K562 (cell line): ENCODE data around the gene THAP11. TPM values are rescaled to one million over a fixed set of nuclear protein-coding genes. Genes with fewer than 3 reads are reported as not detected.

Source experiments
- BMI1 ChIP-seq: fragments of 150-350 bp; IDR thresholded peaks from 2 replicates; pipeline ENCODE4 v1.6.1; 2014; ENCODE audit warnings: low read length
- BRCA1 ChIP-seq, 2 experiments: fragments of 450-650 bp in 1 of 2; sonication (generic) in 1 of 2; formaldehyde crosslinking in 1 of 2; IDR thresholded peaks; 2 replicates each; pipeline versions ENCODE4 v1.5.0 to v1.6.1; 2017 to 2020; ENCODE audit warnings: mild to moderate bottlenecking in 1 of 2, missing genetic modification reagents in 1 of 2
- ETV5 ChIP-seq: sonication (generic); formaldehyde crosslinking; IDR thresholded peaks from 2 replicates; pipeline ENCODE4 v1.4.0; 2020; ENCODE audit warnings: low read depth, mild to moderate bottlenecking, missing genetic modification reagents
- HDAC6 ChIP-seq: IDR thresholded peaks from 2 replicates; pipeline ENCODE4 v1.6.1; 2012; ENCODE audit warnings: low read depth, mild to moderate bottlenecking, control low read depth, inconsistent platforms, low read length, moderate library complexity
- KLF6 ChIP-seq: fragments of 250-450 bp; sonication (Bioruptor Pico); IDR thresholded peaks from 2 replicates; pipeline ENCODE4 v1.4.0; 2020; ENCODE audit warnings: mild to moderate bottlenecking, moderate library complexity, borderline replicate concordance
- MAFF ChIP-seq: IDR thresholded peaks from 2 replicates; pipeline ENCODE4 v1.6.1; 2012; ENCODE audit warnings: low read length, improper control_type of control experiment
- OTX1 ChIP-seq: fragments of 450-650 bp; formaldehyde crosslinking; IDR thresholded peaks from 2 replicates; pipeline ENCODE4 v1.4.0; 2022; ENCODE audit warnings: mild to moderate bottlenecking
- POLR2H ChIP-seq: IDR thresholded peaks from 2 replicates; pipeline ENCODE4 v1.6.1; 2016; ENCODE audit warnings: missing genetic modification characterization, low read depth, mild to moderate bottlenecking, control low read depth, missing compliant biosample characterization, moderate library complexity
- POLR3A ChIP-seq: IDR thresholded peaks from 2 replicates; pipeline ENCODE4 v1.6.1; 2011; ENCODE audit warnings: borderline replicate concordance, mild to moderate bottlenecking, moderate library complexity; ENCODE audit not compliant: insufficient read length, insufficient read depth; ENCODE audit errors: extremely low read depth
- TEAD4 ChIP-seq, 2 experiments: sonication (generic) in 1 of 2; formaldehyde crosslinking in 1 of 2; IDR thresholded peaks; 2 replicates each; pipeline versions ENCODE4 v1.6.1 to v1.8.0; 2012 to 2022; ENCODE audit warnings: borderline replicate concordance in 1 of 2, inconsistent platforms in 1 of 2, low read length in 1 of 2, mild to moderate bottlenecking in 1 of 2, missing genetic modification reagents in 1 of 2
- TGIF2 ChIP-seq: sonication (generic); formaldehyde crosslinking; IDR thresholded peaks from 2 replicates; pipeline ENCODE4 v1.8.1; 2022; ENCODE audit warnings: mild to moderate bottlenecking, missing genetic modification reagents, moderate library complexity
- U2AF1 ChIP-seq: fragments of 200-400 bp; formaldehyde crosslinking; optimal IDR thresholded peaks from 2 replicates; pipeline ENCODE3; 2017; ENCODE audit warnings: mild to moderate bottlenecking, low read depth, low read length, moderate library complexity
- ZNF224 ChIP-seq: sonication (generic); formaldehyde crosslinking; IDR thresholded peaks from 2 replicates; pipeline ENCODE4 v1.8.0; 2022; ENCODE audit warnings: mild to moderate bottlenecking, missing genetic modification reagents
- polyA plus RNA-seq, 8 experiments: library from polyadenylated mRNA; depleted of rRNA in 4 of 8; stranded (reverse) in 5 of 8; unstranded in 3 of 8; fragments of >200 nt; fragmentation: Nextera tagmentation in 2 of 8; fragmentation: Illumina TruSeq in 1 of 8; extraction: Ambion mirVana in 2 of 8; extraction: Trizol in 1 of 8; gene quantifications; 2 replicates each; pipeline versions ENCODE4 v1.2.1 to v1.2.3, GENCODE V29; 2011 to 2014; ENCODE audit warnings: inconsistent platforms in 1 of 8, missing spikeins in 1 of 8
- total RNA-seq, 7 experiments: library from RNA; depleted of rRNA in 6 of 7; stranded (reverse); fragments of >200 nt in 6 of 7; fragmentation: Illumina TruSeq in 2 of 7; extraction: Trizol in 2 of 7; gene quantifications; 2 replicates each; pipeline versions ENCODE4 v1.2.1 to v1.2.3, GENCODE V29; 2011 to 2021; ENCODE audit warnings: low replicate concordance in 1 of 7
- TF ChIP-seq, protein P1 (sequence below): IDR thresholded peaks from 3 replicates; pipeline ENCODE4 v1.6.1; 2011; ENCODE audit warnings: borderline replicate concordance, mild to moderate bottlenecking; ENCODE audit not compliant: insufficient read length, insufficient read depth
- TF ChIP-seq, protein P2 (sequence below): sonication (generic); formaldehyde crosslinking; IDR thresholded peaks from 2 replicates; pipeline ENCODE4 v1.4.0; 2020; ENCODE audit warnings: mild to moderate bottlenecking, missing genetic modification reagents
- TF ChIP-seq, protein P3 (sequence below), 2 experiments: fragments of 200-800 bp in 1 of 2; sonication (Bioruptor generic) in 1 of 2; sonication (generic) in 1 of 2; formaldehyde crosslinking in 1 of 2; IDR thresholded peaks in 1 of 2; conservative IDR thresholded peaks in 1 of 2; 2 replicates each; pipeline versions ENCODE4 v1.5.0 to v1.6.1; 2016 to 2020; ENCODE audit warnings: missing compliant biosample characterization in 1 of 2, missing genetic modification characterization in 1 of 2, missing genetic modification reagents in 1 of 2
- TF ChIP-seq, protein P4 (sequence below): fragments of 450-650 bp; IDR thresholded peaks from 2 replicates; pipeline ENCODE4 v1.6.1; 2016; ENCODE audit warnings: mild to moderate bottlenecking

Gene THAP11
- total and polyA plus RNA-seq, 9 of the 15 experiments (the other 6 are each of a cell fraction or from before 2014, with no cell fraction given), result 2.4 to 31.6 (median 21.4) TPM

DNA sequence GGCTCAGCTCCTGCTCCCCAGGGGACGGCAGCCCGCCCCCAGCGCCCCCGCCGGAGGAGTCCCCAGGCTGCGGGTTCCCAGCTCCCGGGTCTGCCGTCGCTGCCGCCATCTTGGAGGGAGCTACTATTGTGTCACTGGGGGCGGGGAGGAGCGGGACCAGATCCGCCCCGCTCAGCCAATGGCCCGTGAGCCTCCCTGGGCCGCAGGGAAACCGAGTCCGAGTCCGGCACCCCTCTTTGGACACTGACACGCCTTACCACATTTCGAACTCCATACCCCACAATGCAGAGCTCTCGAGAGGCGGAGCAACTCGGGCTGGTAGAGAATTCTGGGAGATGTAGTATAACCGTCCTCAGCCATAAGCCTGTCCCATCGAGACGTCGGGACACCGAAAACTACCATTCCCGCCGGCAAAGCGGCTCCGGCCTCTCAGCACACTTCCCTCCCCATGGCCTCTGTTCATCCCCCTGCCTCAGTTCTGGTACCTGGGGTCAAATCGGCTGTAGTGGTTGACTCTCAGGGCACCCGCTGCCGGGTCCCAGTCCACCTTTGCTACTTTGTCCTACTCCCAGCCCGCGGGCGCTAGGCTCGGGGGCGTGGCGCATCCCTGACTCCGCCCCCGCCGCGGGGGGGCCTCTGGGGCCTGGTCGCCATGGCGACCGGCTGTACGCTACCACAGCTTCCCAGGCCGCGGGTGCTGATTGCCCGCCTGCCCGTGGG lies 35.5 kb upstream of the THAP11 start, which contains the start of the genes RANBP10 and TSNAXIP1 (continued):
- TF ChIP-seq HDAC6 (no peak), U2AF1 (no peak), POLR2H (tag) (no peak), TGIF2 (CRISPR knock-in tag) (no peak), MAFF (no peak), BRCA1 (IDR thresholded peaks at IDR 0.05) (no peak), BRCA1 (CRISPR knock-in tag; IDR thresholded peaks at IDR 0.05) (no peak), KLF6 (CRISPR knock-in tag) (no peak; the same call in 1 of the 2 replicates), OTX1 (0 out of 2 replicates have a peak, but pooled peaks have one; percentile 54), TEAD4 (IDR thresholded peaks at IDR 0.05; ENCODE audit: low read length) (0 out of 2 replicates have a peak, but pooled peaks have one; percentile 12), TEAD4 (CRISPR knock-in tag; IDR thresholded peaks at IDR 0.05; ENCODE audit: borderline replicate concordance) (no peak), ETV5 (no peak; the same call in 1 of the 2 replicates), ZNF224 (CRISPR knock-in tag) (no peak), BMI1 (peak; percentile 87), POLR3A (no peak)
- TF ChIP-seq, protein P1, sequence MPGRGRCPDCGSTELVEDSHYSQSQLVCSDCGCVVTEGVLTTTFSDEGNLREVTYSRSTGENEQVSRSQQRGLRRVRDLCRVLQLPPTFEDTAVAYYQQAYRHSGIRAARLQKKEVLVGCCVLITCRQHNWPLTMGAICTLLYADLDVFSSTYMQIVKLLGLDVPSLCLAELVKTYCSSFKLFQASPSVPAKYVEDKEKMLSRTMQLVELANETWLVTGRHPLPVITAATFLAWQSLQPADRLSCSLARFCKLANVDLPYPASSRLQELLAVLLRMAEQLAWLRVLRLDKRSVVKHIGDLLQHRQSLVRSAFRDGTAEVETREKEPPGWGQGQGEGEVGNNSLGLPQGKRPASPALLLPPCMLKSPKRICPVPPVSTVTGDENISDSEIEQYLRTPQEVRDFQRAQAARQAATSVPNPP, result no peak
- TF ChIP-seq, protein P2, sequence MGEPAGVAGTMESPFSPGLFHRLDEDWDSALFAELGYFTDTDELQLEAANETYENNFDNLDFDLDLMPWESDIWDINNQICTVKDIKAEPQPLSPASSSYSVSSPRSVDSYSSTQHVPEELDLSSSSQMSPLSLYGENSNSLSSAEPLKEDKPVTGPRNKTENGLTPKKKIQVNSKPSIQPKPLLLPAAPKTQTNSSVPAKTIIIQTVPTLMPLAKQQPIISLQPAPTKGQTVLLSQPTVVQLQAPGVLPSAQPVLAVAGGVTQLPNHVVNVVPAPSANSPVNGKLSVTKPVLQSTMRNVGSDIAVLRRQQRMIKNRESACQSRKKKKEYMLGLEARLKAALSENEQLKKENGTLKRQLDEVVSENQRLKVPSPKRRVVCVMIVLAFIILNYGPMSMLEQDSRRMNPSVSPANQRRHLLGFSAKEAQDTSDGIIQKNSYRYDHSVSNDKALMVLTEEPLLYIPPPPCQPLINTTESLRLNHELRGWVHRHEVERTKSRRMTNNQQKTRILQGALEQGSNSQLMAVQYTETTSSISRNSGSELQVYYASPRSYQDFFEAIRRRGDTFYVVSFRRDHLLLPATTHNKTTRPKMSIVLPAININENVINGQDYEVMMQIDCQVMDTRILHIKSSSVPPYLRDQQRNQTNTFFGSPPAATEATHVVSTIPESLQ (CRISPR knock-in tag), result no peak
- TF ChIP-seq, protein P3, sequence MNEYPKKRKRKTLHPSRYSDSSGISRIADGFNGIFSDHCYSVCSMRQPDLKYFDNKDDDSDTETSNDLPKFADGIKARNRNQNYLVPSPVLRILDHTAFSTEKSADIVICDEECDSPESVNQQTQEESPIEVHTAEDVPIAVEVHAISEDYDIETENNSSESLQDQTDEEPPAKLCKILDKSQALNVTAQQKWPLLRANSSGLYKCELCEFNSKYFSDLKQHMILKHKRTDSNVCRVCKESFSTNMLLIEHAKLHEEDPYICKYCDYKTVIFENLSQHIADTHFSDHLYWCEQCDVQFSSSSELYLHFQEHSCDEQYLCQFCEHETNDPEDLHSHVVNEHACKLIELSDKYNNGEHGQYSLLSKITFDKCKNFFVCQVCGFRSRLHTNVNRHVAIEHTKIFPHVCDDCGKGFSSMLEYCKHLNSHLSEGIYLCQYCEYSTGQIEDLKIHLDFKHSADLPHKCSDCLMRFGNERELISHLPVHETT (CRISPR knock-in tag; conservative IDR thresholded peaks at IDR 0.05 in 1 of 2, IDR thresholded peaks at IDR 0.05 in 1 of 2), result peak in 1 of 2 experiments; percentile 94; a peak in 2 of 4 replicates
- TF ChIP-seq, protein P4, sequence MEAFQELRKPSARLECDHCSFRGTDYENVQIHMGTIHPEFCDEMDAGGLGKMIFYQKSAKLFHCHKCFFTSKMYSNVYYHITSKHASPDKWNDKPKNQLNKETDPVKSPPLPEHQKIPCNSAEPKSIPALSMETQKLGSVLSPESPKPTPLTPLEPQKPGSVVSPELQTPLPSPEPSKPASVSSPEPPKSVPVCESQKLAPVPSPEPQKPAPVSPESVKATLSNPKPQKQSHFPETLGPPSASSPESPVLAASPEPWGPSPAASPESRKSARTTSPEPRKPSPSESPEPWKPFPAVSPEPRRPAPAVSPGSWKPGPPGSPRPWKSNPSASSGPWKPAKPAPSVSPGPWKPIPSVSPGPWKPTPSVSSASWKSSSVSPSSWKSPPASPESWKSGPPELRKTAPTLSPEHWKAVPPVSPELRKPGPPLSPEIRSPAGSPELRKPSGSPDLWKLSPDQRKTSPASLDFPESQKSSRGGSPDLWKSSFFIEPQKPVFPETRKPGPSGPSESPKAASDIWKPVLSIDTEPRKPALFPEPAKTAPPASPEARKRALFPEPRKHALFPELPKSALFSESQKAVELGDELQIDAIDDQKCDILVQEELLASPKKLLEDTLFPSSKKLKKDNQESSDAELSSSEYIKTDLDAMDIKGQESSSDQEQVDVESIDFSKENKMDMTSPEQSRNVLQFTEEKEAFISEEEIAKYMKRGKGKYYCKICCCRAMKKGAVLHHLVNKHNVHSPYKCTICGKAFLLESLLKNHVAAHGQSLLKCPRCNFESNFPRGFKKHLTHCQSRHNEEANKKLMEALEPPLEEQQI, result no peak
